H1 (cell line): Measurements from ENCODE around the gene SLC25A3.

Experiments
- CTBP2 ChIP-seq: IDR thresholded peaks from 2 replicates; pipeline ENCODE4 v1.7.0; 2011; ENCODE audit warnings: borderline replicate concordance, mild to moderate bottlenecking, moderate library complexity, mixed read lengths, low read length; ENCODE audit not compliant: insufficient read depth, insufficient read length
- EZH2 ChIP-seq: fragments of 200-600 bp; sonication (generic); IDR thresholded peaks from 2 replicates; pipeline ENCODE4 v1.7.1; 2012; ENCODE audit warnings: low read depth, mild to moderate bottlenecking, moderate library complexity, low read length, inconsistent platforms; ENCODE audit not compliant: severe bottlenecking
- JUN ChIP-seq: IDR thresholded peaks from 2 replicates; pipeline ENCODE4 v1.6.1; 2011; ENCODE audit warnings: low read depth, mild to moderate bottlenecking, improper control_type of control experiment, low read length
- JUND ChIP-seq: IDR thresholded peaks from 2 replicates; pipeline ENCODE4 v1.6.1; 2011; ENCODE audit warnings: mild to moderate bottlenecking, improper control_type of control experiment, low read length
- POLR2AphosphoS5 ChIP-seq: IDR thresholded peaks from 2 replicates; pipeline ENCODE4 v1.6.1; 2011; ENCODE audit warnings: low read depth, low read length

DNA sequence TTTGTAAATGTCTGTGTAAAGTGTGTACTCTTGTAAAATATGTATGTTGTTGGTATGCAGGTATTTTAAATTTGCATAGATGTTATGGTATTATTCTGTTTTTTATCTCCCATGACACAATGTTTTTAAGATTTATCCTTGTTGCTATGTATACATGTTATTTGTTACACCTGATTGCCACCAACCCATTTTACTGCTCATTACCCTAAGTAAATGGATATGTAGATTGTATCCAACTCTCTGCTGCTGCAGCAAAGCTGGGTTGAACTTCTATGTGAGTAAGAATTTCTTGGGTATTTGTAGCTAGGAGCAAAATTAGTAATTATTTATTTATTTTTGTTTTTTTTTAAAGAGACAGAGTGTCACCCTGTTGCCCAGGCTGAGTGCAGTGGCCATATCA lies 57.8 kb downstream of the SLC25A3 start:
- TF ChIP-seq JUND (no peak), JUN (no peak), CTBP2 (no peak), POLR2AphosphoS5 (no peak), EZH2 (no peak)
